SKM-1 (cell line): ENCODE measurements around the gene NCOA7.

Source experiments
- DNase-seq: peaks from one replicate; lab custom pipeline; 2025; ENCODE audit not compliant: unreplicated experiment; lab: John Stamatoyannopoulos, UW

The NCOA7 gene

GRCh38 chr6:125812394-125813292 is 21.9 kb downstream of the NCOA7 start:
- no peak for DNase-seq

- DNase-seq, result no peak
These were observed 23.7 kb downstream of the NCOA7 start for GRCh38 chr6:125814481-125814880.

GRCh38 chr6:125815080-125815910 is 24.5 kb downstream of the NCOA7 start:
- no peak for DNase-seq

- no peak for DNase-seq
These were observed 26.1 kb downstream of the NCOA7 start for GRCh38 chr6:125816828-125817280.

- no peak for DNase-seq
These were observed 27.5 kb downstream of the NCOA7 start for GRCh38 chr6:125818225-125818657.

GRCh38 chr6:125818772-125819260 is 28.1 kb downstream of the NCOA7 start:
- no peak for DNase-seq

- DNase-seq, result no peak
These were observed 29.0 kb downstream of the NCOA7 start for GRCh38 chr6:125819535-125820326.

GRCh38 chr6:125821825-125822281 is 31.1 kb downstream of the NCOA7 start:
- no peak for DNase-seq

GRCh38 chr6:125823180-125823579 is 32.4 kb downstream of the NCOA7 start:
- DNase-seq, result no peak

- no peak for DNase-seq
These were observed 34.4 kb downstream of the NCOA7 start for GRCh38 chr6:125824946-125825771.

- no peak for DNase-seq
These were observed 36.1 kb downstream of the NCOA7 start for GRCh38 chr6:125826695-125827463.

GRCh38 chr6:125827788-125828320 is 37.1 kb downstream of the NCOA7 start:
- no peak for DNase-seq

GRCh38 chr6:125828476-125829039 is 37.8 kb downstream of the NCOA7 start:
- DNase-seq, result no peak

GRCh38 chr6:125829433-125829832 is 38.7 kb downstream of the NCOA7 start:
- DNase-seq, result no peak

- no peak for DNase-seq
These were observed 40.9 kb downstream of the NCOA7 start for GRCh38 chr6:125831659-125832058.

- DNase-seq, result no peak
These were observed 41.8 kb downstream of the NCOA7 start for GRCh38 chr6:125832391-125833117.

GRCh38 chr6:125834348-125834747 is 43.6 kb downstream of the NCOA7 start:
- DNase-seq, result no peak

GRCh38 chr6:125835221-125835744 is 44.5 kb downstream of the NCOA7 start:
- peak; percentile 51 for DNase-seq
